Neural cell (in vitro differentiated cells): Measurements from ENCODE around the gene SPATA13.
"Not testable (repeated sequence)": the region's sequence is repeated elsewhere in the genome, so short reads cannot be mapped to it uniquely, and the experiment has no call there.

ENCODE experiments used
- EP300 ChIP-seq: fragments of 450-650 bp; conservative IDR thresholded peaks from 2 replicates; pipeline ENCODE4 v1.6.1; 2014; ENCODE audit warnings: antibody characterized with exemption, mild to moderate bottlenecking, moderate library complexity; ENCODE audit not compliant: poor library complexity, severe bottlenecking
- EZH2 ChIP-seq: fragments of 200-600, 300-800 bp; shearing (Covaris generic), sonication (generic); IDR thresholded peaks from 2 replicates; pipeline ENCODE4 v1.6.1; 2014; ENCODE audit warnings: antibody characterized with exemption, low read length, borderline replicate concordance, mild to moderate bottlenecking; ENCODE audit not compliant: insufficient read depth, poor library complexity, severe bottlenecking
- POLR2AphosphoS5 ChIP-seq: IDR thresholded peaks from 2 replicates; pipeline ENCODE4 v1.6.1; 2012
- RAD21 ChIP-seq: fragments of 450-650 bp; conservative IDR thresholded peaks from 2 replicates; pipeline ENCODE4 v1.6.1; 2014; ENCODE audit warnings: antibody characterized with exemption, mild to moderate bottlenecking, moderate library complexity
- SMC3 ChIP-seq: fragments of 450-650 bp; conservative IDR thresholded peaks from 2 replicates; pipeline ENCODE4 v1.6.1; 2014; ENCODE audit warnings: antibody characterized with exemption, mild to moderate bottlenecking, moderate library complexity; ENCODE audit not compliant: poor library complexity
- TF ChIP-seq, protein P1 (sequence below): fragments of 450-650 bp; IDR thresholded peaks from 2 replicates; pipeline ENCODE4 v1.5.1; 2014; ENCODE audit warnings: antibody characterized with exemption, mild to moderate bottlenecking, moderate library complexity; ENCODE audit not compliant: poor library complexity, severe bottlenecking

- TF ChIP-seq, protein P1, sequence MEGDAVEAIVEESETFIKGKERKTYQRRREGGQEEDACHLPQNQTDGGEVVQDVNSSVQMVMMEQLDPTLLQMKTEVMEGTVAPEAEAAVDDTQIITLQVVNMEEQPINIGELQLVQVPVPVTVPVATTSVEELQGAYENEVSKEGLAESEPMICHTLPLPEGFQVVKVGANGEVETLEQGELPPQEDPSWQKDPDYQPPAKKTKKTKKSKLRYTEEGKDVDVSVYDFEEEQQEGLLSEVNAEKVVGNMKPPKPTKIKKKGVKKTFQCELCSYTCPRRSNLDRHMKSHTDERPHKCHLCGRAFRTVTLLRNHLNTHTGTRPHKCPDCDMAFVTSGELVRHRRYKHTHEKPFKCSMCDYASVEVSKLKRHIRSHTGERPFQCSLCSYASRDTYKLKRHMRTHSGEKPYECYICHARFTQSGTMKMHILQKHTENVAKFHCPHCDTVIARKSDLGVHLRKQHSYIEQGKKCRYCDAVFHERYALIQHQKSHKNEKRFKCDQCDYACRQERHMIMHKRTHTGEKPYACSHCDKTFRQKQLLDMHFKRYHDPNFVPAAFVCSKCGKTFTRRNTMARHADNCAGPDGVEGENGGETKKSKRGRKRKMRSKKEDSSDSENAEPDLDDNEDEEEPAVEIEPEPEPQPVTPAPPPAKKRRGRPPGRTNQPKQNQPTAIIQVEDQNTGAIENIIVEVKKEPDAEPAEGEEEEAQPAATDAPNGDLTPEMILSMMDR, result not testable (repeated sequence)
- not testable (repeated sequence) for TF ChIP-seq SMC3, EZH2, RAD21, POLR2AphosphoS5, EP300
Measured at GRCh38 chr13:24309300-24309699, 148.8 kb downstream of the SPATA13 start, which contains the start of gene C1QTNF9.
